Colonic mucosa (tissue), 4 donors: Measurements from ENCODE around the gene RAB11B. TPM values are rescaled to one million over a fixed set of nuclear protein-coding genes. Genes with fewer than 3 reads are reported as not detected.

Source experiments
- DNase-seq: peaks from one replicate; pipeline ENCODE4 v3.0.0-alpha.2; 2020
- H3K27ac ChIP-seq: fragments of 200-600 bp; one replicate; pipeline ENCODE4 v1.8.0; 2021
- H3K27me3 ChIP-seq: fragments of 200-600 bp; one replicate; pipeline ENCODE4 v1.8.0; 2021
- H3K36me3 ChIP-seq: fragments of 200-600 bp; one replicate; pipeline ENCODE4 v1.8.0; 2021
- H3K4me1 ChIP-seq: fragments of 200-600 bp; one replicate; pipeline ENCODE4 v1.8.0; 2021; ENCODE audit warnings: mild to moderate bottlenecking
- H3K4me3 ChIP-seq: fragments of 200-600 bp; one replicate; pipeline ENCODE4 v1.8.0; 2021
- H3K9ac ChIP-seq, 2 donors: one replicate each; pipeline ENCODE4 v1.7.0; 2013; ENCODE audit warnings: control low read depth in 2 of 2, low read depth in 2 of 2, low read length in 2 of 2
- H3K9me3 ChIP-seq: fragments of 200-600 bp; one replicate; pipeline ENCODE4 v1.8.0; 2021
- CTCF ChIP-seq: fragments of 200-600 bp; IDR thresholded peaks from one replicate; pipeline ENCODE4 v1.8.0; 2022; ENCODE audit warnings: antibody characterized with exemption, mild to moderate bottlenecking
- intact Hi-C: fragments of 100-400 bp; cut with DNase I; formaldehyde crosslinking; loops from one replicate; pipeline ENCODE4 v1.14.1; 2022
- total RNA-seq, 2 donors: library from RNA; stranded (reverse); fragmentation: NEBNext Ultra II Directional in 1 of 2; extraction: Animal tissue kit (Norgen Biotek cat#: 25700) in 1 of 2; gene quantifications; one replicate each; pipeline ENCODE4 v1.2.1, GENCODE V29; 2021
- donor health status: healthy.
- donor health status: DM: no; HTN: no; CAD: no.
- donor health status: DM: no; HTN: no; CAD: no.

Gene RAB11B
- total RNA-seq, 2 donors from 2014 or later, result 117 to 127 TPM

- H3K4me3 ChIP-seq, result peak within 1 kb of the TSS; percentile 100
- intact Hi-C loops, result no loop called here
- H3K27me3 ChIP-seq, result no peaks in the 10 kb centered on the region
- peak within 1 kb of the TSS; percentile 97 for H3K27ac ChIP-seq
- H3K4me1 ChIP-seq, result peaks cover 7% of the 10 kb centered on the region
- TF ChIP-seq CTCF, result no peak
- H3K36me3 ChIP-seq, result no peaks in the 10 kb centered on the region
- peak within 1 kb of the TSS; percentile 93 to 100 for H3K9ac ChIP-seq
- no peaks in the 10 kb centered on the region for H3K9me3 ChIP-seq
- DNase-seq, result peak; percentile 100
Observed at GRCh38 chr19:8444677-8445487, 54.7 kb downstream of the RAB11B start, which contains the start of gene HNRNPM. TSS of gene HNRNPM (plus strand) at chr19:8444975. CDS start at chr19:8444999, 24 bp downstream.

- intact Hi-C loops, result no loop called here
- peaks cover 7% of the 10 kb centered on the region for H3K4me1 ChIP-seq
- H3K9me3 ChIP-seq, result no peaks in the 10 kb centered on the region
- peak overlapping the region; percentile 97 for H3K27ac ChIP-seq
- H3K27me3 ChIP-seq, result no peaks in the 10 kb centered on the region
- peak; percentile 68 for DNase-seq
- H3K9ac ChIP-seq, result peak overlapping the region; percentile 93 to 100
- no peaks in the 10 kb centered on the region for H3K36me3 ChIP-seq
- peak overlapping the region; percentile 100 for H3K4me3 ChIP-seq
- no peak for TF ChIP-seq CTCF
Observed at GRCh38 chr19:8445488-8446001, 55.4 kb downstream of the RAB11B start.

DNA sequence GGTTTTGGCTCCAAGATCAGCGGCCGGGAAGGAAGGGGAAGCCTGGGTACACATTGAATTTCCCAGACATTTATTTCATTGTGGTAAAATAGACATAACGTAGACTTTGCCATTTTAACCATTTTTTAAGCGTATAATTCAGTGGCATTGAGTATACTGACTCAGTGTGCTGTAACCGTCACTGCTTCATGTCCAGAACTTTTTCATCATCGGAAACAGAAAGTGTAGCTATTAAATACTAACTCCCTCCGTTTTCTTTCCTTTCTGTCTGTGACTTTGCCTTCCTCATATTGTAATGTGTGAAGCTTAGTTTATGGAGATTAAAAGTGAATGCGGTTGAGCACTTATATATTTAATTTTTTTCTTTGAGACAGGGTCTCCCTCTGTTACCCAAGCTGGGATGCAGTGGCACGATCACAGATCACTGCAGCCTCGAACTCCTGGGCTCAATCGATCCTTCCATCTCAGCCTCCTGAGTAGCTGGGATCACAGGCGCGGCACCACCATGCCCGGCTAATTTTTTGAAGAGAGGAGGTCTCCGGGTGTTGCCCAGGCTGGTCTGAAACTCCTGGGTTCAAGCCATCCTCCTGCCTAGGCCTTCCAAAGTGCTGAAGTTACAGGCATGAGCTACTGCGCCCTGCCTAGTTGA, 56.0 kb downstream of the RAB11B start:
- Histone ChIP-seq H3K4me1 (peaks cover 7% of the 10 kb centered on the region), H3K4me3 (peak overlapping the region; percentile 100), H3K27me3 (no peaks in the 10 kb centered on the region), H3K36me3 (no peaks in the 10 kb centered on the region), H3K9me3 (no peaks in the 10 kb centered on the region), H3K9ac (peak overlapping the region; percentile 93 to 100), H3K27ac (peak overlapping the region; percentile 97)
- DNase-seq, result no peak
- intact Hi-C loops, result no loop called here
- no peak for TF ChIP-seq CTCF

DNA sequence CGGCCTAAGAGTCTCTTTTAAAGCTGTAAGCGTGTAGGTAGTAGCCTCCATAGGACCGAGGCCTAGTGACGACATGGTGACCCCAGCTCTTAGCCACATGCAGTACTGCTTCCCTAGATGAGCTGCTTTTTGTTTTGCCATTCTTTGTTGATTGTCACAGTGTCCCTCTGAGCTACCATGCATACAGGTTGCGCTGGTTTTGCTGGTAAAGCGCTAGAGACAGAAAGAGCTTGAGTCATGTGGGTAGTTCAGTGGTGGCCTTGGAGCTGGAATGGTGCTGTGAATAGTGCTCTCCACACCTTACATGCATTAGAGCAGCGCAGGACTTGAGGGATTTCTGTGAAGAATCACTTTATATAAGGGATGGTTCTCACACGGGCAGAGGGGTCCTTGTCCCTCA, 59.7 kb downstream of the RAB11B start:
- Histone ChIP-seq H3K27me3 (no peaks in the 10 kb centered on the region), H3K9ac (peak overlapping the region in 1 of 2 donors; percentile 12), H3K4me1 (peaks cover 7% of the 10 kb centered on the region), H3K27ac (no peak overlapping the region), H3K4me3 (no peak overlapping the region), H3K36me3 (no peaks in the 10 kb centered on the region), H3K9me3 (no peaks in the 10 kb centered on the region)
- no peak for DNase-seq
- intact Hi-C loops, result no loop called here
- no peak for TF ChIP-seq CTCF

DNA sequence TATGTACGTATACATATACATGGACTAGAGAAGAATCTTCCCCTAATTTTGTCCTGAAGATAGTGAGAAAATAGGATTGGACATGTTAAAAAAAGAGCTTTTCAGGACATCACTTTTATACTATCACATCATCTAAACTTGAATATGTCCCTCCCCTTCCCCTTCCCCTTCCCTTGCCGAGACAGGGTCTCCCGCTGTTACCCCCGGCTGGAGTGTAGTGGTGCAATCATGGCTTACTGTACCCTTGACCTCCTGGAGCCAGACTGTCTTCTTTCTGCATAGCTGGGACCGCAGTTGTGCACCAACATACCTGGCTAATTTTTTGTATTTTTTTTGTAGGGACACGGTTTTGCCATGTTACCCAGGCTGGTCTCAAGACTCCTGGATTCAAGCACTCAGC, 61.2 kb downstream of the RAB11B start:
- no peak overlapping the region for H3K27ac ChIP-seq
- H3K4me1 ChIP-seq, result peaks cover 7% of the 10 kb centered on the region
- DNase-seq, result no peak
- no peaks in the 10 kb centered on the region for H3K27me3 ChIP-seq
- H3K9ac ChIP-seq, result no peak overlapping the region
- peaks cover under 1% of the 10 kb centered on the region for H3K36me3 ChIP-seq
- no peak for TF ChIP-seq CTCF
- H3K9me3 ChIP-seq, result no peaks in the 10 kb centered on the region
- no peak overlapping the region for H3K4me3 ChIP-seq
- intact Hi-C loops, result no loop called here
